GM21423 (cell line): ENCODE measurements around the gene GNG7.
"Not testable (repeated sequence)": the region's sequence is repeated elsewhere in the genome, so short reads cannot be mapped to it uniquely, and the experiment has no call there.

Experiments
- ATAC-seq: cut with Tn5 transposase; IDR thresholded peaks from one replicate; pipeline ENCODE4 v1.9.1; 2021; ENCODE audit warnings: mild to moderate bottlenecking, moderate library complexity; ENCODE audit not compliant: unreplicated experiment

Gene GNG7

DNA sequence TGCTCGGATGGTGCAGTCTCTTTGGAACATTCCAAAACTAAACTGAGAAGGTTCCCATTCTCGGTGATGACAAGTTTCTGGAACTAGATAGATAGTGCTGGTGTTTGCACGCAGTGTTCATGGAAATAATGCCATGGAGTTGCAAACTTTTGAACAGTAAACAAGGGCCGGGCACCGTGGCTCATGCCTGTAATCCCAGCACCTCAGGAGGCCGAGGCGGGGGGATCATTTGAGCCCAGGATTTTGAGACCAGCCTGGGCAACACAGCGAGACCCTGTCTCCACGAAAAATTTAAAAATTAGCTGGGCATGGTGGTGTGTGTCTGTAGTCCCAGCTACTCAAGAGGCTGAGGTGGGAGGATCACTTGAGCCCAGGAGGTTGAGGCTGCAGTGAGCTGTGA is 95.7 kb downstream of the GNG7 start:
- not testable (repeated sequence) for ATAC-seq

DNA sequence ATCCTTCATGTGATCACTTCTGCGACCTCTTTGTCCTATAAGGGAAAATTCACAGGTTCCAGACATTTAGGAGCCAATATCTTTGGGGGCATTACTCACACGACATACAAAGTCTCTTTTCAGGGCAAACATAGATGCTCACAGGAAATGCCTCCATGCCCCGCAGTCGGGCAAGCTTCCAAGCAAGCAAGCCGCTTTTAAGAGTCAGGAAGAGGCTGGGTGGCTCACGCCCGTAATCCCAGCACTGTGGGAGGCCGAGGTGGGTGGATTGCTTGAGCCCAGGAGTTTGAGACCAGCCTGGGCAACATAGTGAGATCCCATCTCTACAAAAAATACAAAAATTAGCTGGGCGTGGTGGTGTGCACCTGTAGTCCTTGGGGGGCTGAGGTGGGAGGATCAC is 96.6 kb downstream of the GNG7 start:
- ATAC-seq: not testable (repeated sequence)

DNA sequence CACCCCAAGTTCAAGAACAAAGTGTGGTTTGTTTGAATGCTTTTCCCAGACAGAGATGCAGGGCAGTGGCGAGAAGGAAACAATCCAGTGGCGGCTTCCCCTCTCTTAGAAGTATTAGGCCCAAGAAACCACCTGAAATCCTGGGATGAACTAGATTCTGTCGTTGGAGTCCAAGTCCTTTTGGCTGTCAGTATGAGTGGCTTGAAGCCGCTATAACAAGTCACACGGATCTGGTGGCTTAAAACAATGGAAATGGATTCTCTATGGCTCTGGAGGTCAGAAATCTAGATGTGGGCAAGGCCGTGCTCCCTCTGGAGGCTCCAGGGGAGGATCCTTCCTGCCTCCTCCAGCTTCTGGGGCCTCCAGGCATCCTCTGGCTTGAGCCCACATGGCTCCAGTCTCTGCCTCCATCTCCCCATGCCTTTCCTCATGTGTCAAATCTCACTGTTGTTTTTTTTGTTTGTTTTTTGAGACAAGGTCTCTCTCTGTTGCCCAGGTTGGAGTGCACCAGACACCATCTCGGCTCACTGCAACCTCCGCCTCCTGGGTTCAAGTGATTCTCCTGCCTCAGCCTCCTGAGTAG is 97.7 kb downstream of the GNG7 start:
- ATAC-seq: no peak

DNA sequence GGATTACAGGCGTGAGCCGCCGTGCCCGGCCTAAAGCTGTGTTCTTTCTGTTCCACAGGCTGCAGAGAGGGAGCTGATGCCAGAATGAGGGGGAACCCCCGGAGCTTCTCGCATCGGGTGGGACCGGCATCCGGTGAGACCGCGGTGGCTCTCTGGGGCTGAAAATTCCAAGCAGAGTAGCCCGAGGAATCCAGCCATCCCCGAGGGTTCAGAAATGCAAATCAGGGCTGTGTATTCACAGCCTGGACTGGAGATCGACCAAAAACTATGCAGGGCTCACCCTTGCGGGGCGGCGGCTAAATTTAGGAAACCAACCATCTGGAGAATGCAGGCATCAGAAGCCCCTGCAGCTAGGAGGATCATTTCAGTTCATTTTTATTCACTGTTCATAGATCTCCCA is 99.2 kb downstream of the GNG7 start:
- no peak for ATAC-seq

DNA sequence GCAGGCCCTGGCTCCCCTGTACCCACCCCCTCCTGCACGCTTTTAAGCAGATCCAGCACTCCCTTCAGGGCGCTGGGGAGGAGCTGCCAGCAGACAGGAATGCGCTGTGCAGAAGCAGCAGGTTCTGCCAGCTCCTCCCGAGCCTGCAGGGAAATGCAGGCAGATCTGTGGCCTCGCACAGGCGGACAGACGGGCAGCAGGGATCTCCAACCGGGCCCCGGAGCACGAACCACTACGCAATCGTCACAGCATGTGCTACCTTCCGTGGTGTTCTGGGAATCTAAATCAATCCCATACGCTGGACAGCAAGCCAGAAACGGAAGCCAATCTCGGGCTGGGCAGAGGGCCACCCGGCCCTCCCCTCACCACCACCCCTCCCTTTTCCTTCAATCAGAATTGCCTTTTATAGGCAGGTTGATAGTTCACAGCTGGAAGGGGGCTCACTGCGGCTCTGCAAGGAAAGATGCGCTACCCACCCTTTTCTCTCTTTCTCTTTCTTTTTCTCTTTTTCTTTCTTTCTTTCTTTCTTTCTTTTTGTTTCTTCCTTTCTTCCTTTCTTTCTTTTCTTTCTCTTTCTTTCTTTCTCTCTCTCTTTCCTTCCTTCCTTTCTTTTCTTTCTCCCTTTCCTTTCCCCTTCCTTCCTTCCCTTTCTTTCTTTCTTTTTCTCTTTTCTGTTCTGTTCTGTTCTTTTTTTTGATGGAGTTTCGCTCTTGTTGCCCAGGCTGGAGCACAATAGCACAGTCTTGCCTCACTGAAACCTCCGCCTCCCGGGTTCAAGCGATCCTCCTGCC is 99.9 kb downstream of the GNG7 start:
- no peak for ATAC-seq

DNA sequence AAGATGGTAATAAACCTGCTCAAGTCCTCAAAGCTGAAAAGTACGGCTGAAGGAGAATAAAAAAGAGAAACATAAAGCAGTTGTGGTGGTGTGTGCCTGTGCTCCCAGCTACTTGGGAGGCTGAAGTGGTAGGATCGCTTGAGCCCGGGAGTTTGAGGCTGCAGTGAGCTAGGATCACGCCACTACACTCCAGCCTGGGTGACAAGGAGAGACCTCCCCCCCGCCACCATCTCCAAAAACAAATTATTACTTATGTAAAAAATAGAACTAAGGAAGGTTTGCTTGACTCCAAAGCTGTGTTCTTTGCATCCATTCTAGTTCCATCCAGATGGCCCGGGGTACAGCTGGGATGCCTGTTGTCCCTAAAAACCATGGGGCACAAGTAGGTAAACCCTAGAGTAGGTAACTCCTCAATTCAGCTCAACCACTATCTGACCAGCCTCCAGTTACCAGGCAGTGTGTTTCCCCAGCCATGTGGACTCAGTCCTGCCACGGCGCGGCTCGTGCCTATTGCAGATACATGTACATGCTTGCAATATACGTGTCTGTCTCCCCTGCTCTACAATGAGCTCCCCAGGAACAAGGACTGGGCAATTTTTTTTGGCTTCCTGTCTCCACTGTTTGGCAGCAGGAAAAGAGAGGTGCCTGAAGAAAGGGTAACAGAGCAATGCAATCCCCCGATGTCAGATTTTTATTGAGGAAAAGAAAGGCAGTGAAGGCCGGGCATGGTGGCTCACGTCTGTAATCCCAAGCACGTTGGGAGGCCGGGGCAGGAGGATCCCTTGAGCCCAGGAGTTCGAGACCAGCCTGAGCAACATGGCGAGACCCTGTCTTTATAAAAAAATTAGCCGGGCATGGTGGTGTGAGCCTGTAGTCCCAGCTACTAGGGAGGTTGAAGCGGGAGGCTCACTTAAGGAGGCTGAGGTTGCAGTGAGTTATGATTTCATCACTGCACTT is 101.3 kb downstream of the GNG7 start:
- no peak for ATAC-seq

DNA sequence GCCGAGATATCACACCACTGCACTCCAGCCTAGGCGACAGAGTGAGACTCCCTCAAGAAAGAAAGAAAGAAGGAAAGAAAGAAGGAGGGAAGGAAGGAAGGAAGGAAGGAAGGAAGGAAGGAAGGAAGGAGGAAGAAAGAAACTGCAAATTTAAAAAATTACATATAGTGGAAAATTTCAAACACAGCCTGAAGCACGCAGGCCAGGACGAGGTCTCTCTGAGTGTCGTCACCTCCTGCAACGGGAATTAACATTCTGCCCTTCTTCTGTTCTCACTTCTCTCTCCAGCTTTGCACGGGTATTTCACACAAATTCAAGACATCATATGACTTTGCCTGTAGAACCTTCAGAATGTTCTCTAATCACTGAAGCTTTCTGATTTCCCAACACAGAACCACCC is 108.2 kb downstream of the GNG7 start:
- no peak for ATAC-seq

DNA sequence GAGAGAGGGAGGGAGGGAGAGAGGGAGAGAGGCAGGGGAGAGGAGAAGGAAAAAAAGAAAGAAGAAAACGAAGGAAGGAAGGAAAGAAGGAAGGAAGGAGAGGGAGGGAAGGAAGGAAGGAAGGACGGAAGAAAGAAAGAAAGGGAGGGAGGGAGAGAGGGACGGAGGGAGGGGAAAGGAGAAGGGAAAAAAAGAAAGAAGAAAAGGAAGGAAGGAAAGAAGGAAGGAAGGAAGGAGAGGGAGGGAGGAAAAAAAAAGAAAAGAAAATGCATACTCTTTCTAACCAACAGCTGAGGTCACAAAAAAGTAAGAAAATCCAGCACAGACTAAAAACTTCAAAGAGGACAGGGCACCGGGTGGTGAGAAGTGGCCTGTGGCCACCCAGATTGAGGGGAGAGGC is 109.7 kb downstream of the GNG7 start:
- ATAC-seq: no peak

DNA sequence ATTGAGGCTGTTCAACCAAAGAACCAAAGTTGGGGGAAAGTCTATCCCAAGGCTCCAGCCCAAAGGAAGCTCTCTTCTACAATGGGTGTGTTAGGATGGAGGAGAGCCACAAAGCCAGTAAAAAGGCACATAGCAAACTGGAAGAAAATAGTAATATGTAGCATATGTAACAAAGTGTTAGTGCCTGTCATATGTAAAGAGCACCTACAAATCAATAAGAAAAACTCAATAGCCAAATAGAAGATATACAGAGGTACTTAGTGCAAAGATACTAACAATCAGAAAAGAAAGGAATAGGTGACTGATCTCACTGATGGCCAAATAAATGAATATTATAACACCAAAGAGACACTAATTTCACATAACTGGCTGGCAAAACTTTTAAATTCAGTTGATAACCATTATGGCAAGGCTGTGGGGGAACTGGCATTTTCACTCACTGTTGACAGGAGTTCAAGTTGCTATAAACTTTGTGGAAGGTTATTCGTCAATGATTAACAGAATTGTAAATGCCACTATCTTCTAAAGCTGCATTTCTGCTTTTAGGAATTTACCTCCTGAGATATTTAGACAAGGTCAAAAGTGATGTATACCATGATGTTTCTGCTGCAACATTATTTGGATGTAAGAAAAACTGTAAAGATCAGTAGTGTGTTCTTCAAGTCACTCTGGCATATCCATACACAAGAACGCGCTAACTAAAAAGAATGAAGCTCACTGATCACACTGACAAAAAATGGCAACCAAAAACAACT is 110.8 kb downstream of the GNG7 start:
- ATAC-seq: no peak

DNA sequence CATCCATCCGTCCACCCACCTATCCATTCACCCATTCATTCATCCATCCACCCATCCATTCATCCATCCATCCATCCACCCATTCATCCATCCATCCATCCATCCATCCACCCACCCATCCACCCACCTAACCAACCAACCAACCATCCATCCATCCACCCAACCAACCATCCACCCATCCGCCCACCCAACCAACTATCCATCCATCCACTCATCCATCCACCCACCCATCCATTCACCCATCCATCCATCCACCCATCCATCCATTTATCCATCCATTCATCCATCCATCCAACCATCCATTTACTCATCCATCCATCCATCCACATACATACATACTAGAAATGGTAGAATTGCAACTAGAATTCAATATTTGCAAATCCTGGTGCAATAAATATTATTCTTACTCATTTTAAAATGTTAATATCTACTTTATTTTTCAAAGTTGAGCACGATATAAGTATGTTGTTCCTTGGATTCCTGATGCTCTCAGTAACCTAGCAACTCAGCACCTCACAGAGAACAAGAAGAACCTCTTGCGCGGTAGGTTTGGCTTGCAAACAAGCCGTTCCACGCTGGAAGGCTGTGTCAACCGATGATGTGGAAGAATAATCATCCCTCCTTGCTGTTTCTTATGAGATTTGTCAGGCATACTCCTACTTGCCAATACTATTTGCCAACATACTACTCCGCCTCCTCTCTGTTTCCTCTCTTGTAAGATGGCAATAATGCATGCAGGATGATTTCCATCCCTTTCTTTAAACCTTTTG is 111.7 kb downstream of the GNG7 start:
- no peak for ATAC-seq

DNA sequence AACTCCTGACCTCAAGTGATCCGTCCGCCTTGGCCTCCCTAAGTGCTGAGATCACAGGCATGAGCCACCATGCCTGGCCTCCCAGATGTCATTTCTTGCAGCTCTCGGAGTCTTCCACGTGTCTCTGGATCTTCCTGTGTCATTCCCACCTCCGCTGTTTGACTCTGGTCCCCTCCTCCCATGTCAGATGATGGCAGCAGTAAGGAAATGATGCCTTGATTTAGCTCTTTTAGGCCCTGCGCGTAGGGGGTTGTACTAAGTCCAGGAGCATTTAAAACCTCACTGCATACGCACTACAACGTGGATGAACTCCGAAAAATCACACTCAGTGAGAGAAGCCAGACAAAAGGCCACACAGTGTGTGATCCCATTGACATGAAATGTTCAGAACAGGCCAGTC is 113.1 kb downstream of the GNG7 start:
- no peak for ATAC-seq

DNA sequence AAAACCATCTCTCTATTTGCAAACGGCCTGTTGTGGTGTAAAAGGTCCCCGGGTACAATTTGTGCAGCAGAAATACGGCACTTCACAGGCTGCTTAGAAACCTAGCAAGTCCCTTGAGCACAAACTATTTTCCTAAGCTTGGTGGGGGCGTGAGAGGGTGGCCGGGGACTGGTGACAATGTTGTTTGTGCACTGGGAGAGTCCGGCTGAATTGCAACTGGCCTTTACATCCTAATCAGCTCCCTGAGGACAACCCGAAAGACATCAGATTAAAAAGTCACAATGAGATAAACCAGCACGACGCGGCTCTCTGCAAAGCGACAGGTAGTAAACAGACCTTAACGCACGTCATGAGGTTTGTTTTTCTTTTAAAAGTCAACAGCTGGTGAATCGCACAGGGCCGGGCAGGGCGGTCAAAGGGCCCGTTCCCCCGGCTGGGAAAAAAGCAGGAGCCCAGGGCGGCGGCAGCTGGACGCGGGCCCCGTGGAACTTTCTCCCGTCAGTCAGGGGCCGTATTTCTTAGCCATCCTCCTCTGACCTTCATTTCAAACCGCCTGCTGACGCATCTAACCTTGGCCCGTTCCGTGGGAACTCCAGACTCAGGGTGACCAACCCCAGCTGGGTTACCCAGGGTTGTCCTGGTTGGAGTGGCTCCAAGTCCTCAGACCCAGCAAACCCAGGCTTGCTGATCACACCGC is 114.3 kb downstream of the GNG7 start:
- no peak for ATAC-seq

DNA sequence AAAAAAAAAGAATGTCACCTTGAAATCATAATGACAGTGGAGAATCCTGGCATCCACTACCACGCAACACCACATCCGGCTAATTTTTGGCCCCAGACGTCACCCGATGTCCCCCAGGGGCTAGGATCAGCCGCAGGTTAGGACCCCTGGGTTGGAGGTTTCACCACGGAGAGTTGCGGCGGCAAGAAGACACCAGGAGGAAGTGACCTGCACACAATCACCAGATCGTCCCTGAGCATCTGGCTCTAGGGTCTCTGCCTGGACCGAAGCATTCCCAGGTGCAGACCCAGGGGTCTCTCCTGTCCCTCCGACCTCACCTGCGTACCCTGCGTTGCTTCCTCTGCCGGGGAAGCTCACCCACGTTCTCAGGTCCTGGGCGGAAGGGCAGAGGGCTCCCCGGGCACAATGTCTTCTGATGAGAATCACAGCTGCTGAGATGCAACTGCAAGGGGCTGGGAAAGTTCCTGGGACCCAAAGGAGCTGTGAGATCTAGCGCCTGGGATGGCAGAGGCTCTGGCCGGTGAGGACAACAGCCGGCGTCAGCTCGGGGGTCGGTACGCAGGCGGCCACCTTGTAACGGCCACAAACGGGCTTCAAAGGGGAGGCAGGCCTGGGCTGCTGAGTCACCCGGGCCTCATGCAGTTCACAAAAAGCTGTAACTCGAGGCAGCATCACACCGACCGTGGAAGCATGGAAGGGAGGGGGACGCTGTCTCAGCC is 115.3 kb downstream of the GNG7 start:
- ATAC-seq: no peak

DNA sequence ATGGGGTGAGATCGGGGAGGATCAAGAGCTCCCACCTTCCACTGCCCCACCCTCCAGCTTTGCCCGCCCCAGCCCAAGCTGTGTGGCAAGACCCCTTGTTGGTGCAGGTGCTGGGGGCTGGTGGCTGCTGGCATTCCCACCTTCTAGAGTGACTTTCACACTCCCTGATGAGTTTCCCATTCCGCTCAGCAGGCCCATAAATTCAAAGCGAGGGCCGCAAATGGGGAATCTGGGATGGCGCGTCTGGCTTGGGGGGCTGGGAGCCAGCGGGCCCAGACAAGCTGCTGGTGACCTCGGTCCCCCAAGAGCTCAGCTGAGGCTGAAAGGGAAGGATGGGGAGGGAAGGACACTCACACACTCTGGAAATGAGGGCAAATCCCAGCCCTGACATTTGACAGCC is 116.3 kb downstream of the GNG7 start:
- ATAC-seq: no peak

DNA sequence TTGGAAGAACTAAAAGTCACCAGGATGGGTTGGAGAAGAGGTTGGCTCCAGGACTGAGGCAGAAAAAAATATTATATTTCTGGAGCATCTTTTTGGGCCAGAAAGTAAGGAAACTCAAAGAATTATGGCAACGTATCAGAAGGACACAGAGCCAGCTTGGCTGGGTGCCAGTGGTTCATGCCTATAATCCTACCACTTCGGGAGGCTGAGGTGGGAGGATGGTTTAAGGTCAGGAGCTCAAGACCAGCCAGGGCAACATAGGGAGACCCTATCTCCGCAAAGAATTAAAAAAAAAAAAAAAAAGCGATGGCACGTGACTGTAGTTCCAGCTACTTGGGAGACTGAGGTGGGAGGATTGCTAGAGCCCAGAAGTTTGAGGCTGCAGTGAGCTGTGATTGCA is 118.5 kb downstream of the GNG7 start:
- no peak for ATAC-seq

DNA sequence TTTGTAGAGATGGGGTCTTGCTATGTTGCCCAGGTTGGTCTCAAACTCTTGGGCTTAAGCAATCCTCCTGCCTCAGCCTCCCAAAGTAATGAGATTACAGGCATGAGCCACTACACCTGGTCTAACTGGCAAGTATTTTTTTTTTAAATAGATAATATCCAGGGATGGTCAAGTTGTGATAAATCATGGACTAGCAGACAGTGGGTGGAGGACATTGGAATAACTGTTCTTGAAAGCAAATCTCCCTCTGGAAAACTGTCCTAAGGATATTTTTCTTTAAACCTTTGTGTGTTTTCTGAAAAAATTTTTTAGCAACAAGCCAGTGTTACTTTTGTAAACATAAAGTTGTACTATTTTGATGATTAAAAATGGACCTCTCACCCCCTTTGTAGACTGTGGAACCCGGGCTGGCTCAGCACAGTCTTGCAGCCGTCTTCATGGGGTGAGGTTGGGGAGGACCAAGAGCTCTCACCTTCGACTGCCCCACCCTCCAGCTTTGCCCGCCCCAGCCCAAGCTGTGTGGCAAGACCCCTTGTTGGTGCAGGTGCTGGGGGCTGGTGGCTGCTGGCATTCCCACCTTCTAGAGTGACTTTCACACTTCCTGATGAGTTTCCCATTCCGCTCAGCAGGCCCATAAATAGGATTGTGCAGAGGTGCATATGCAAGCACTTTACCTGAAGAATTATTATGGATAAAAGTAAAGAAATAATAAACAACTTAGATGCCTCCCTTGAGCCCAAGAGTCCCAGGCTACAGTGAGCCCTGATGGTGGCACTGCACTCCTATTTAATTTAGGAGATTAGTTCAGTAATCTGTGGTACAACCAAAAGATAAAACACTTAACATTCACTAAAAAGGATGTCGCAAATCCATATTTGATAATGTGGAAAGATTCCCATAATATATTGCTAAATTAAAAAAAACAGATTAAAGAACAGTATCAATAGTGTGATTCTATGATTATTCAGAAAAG is 119.2 kb downstream of the GNG7 start:
- no peak for ATAC-seq

DNA sequence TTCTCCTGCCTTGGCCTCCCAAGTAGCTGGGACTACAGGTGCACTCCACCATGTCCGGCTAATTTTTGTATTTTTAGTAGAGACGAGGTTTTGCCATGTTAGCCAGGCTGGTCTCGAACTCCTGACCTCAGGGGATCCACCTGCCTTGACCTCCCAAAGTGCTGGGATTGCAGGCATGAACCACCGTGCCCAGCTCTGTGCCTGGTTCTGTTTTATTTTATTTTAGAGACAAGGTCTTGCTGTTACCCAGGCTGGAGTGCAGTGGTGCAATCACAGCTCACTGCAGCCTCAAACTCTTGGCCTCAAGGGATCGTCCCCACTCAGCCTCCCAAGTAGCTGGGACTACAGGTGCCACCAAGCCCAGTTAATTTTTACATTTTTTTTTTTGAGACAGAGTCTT is 122.1 kb downstream of the GNG7 start:
- ATAC-seq: not testable (repeated sequence)
